ENCODE results near the gene BICD1. TPM values are rescaled to one million over a fixed set of nuclear protein-coding genes. Genes with fewer than 3 reads are reported as not detected.

The BICD1 gene
- total and polyA plus RNA-seq, 2 donors (not counting 3 experiments of a cell fraction or from before 2014, with no cell fraction given) = 12.2 to 51.0 TPM

- H3K79me2 ChIP-seq (ENCODE audit: control insufficient read depth, insufficient read depth, low read length) = no peaks in the 10 kb centered on the region
- DNase-seq (ENCODE audit: low read depth, low spot score) (no peak), FAIRE-seq (no peak)
- ChIA-PET POLR2A (no interaction called here), CTCF (no interaction called here)
- no peak overlapping the region for H3K27ac ChIP-seq (ENCODE audit: insufficient read depth, low read depth, low read length)
- H3K27me3 ChIP-seq (ENCODE audit: control insufficient read depth in 2 of 2, insufficient read depth in 2 of 2, low read length in 2 of 2) = no peaks in the 10 kb centered on the region
- H3K4me3 ChIP-seq (replicated peaks in 1 of 3; ENCODE audit: insufficient read depth in 1 of 3, low read depth in 1 of 3, low read length in 3 of 3) = no peak overlapping the region
- TF ChIP-seq GATA2 (IDR thresholded peaks at IDR 0.05; ENCODE audit: insufficient read depth, insufficient read length, low read depth, low read length) = no peak
- TF ChIP-seq FOS (IDR thresholded peaks at IDR 0.05; ENCODE audit: borderline replicate concordance, insufficient read depth, low read length) = no peak
- no peak for TF ChIP-seq POLR2AphosphoS5 (IDR thresholded peaks at IDR 0.05; ENCODE audit: insufficient read depth, low read depth, low read length)
- TF ChIP-seq POLR2A (IDR thresholded peaks at IDR 0.05; ENCODE audit: low read depth, low read length) = no peak
- H3K9me3 ChIP-seq (replicated peaks; ENCODE audit: control insufficient read depth, insufficient read depth, low read length) = no peaks in the 10 kb centered on the region
- H3K9ac ChIP-seq (replicated peaks; ENCODE audit: extremely low read depth, insufficient read depth, low read length) = no peak overlapping the region
- no peak overlapping the region for H2AFZ ChIP-seq (ENCODE audit: low read depth, low read length)
- H3K9me1 ChIP-seq (replicated peaks; ENCODE audit: control insufficient read depth, extremely low read depth, insufficient read depth, low read length) = no peaks in the 10 kb centered on the region
- no TSS peak for BruUV-seq (replicated peaks)
- intact Hi-C loops (cut with micrococcal nuclease) (no loop called here), dilution Hi-C loops (cut with MboI; ENCODE audit: extremely low pct_ligation_motif_present, low sequenced_read_pairs) (no loop called here)
- no peak overlapping the region for H3K4me2 ChIP-seq (ENCODE audit: insufficient read depth, low read length)
- no peaks in the 10 kb centered on the region for H3K4me1 ChIP-seq (ENCODE audit: control insufficient read depth, extremely low read depth, insufficient read depth, low read length)
- H4K20me1 ChIP-seq (replicated peaks; ENCODE audit: control insufficient read depth, extremely low read depth, insufficient read depth, low read length) = no peaks in the 10 kb centered on the region
- no peaks in the 10 kb centered on the region for H3K36me3 ChIP-seq (ENCODE audit: control insufficient read depth in 2 of 2, extremely low read depth in 1 of 2, insufficient read depth in 2 of 2, low read length in 2 of 2)
Measured at GRCh38 chr12:32087306-32087705, 19.3 kb upstream of the BICD1 start.

GRCh38 chr12:32089156-32089555 lies 17.5 kb upstream of the BICD1 start:
- ChIA-PET POLR2A (no interaction called here), CTCF (interaction anchor here (1.5 kb wide), 1 partner anchor 17 kb away, joined by 5 read pairs; the partner anchor contains the start of gene BICD1)
- no peaks in the 10 kb centered on the region for H3K79me2 ChIP-seq (ENCODE audit: control insufficient read depth, insufficient read depth, low read length)
- H3K36me3 ChIP-seq (ENCODE audit: control insufficient read depth in 2 of 2, extremely low read depth in 1 of 2, insufficient read depth in 2 of 2, low read length in 2 of 2) = no peaks in the 10 kb centered on the region
- no peaks in the 10 kb centered on the region for H3K9me1 ChIP-seq (replicated peaks; ENCODE audit: control insufficient read depth, extremely low read depth, insufficient read depth, low read length)
- BruUV-seq (replicated peaks) = no TSS peak
- FAIRE-seq = no peak
- no peak overlapping the region for H2AFZ ChIP-seq (ENCODE audit: low read depth, low read length)
- H3K9ac ChIP-seq (replicated peaks; ENCODE audit: extremely low read depth, insufficient read depth, low read length) = no peak overlapping the region
- no peak overlapping the region for H3K4me3 ChIP-seq (replicated peaks in 1 of 3; ENCODE audit: insufficient read depth in 1 of 3, low read depth in 1 of 3, low read length in 3 of 3)
- TF ChIP-seq EZH2 (IDR thresholded peaks at IDR 0.05; ENCODE audit: borderline replicate concordance, low read depth, low read length, severe bottlenecking) = no peak
- no peak for TF ChIP-seq MAX (IDR thresholded peaks at IDR 0.05; ENCODE audit: insufficient read depth, insufficient read length)
- no peaks in the 10 kb centered on the region for H3K4me1 ChIP-seq (ENCODE audit: control insufficient read depth, extremely low read depth, insufficient read depth, low read length)
- no peak for DNase-seq (ENCODE audit: low read depth, low spot score)
- dilution Hi-C loops (cut with MboI; ENCODE audit: extremely low pct_ligation_motif_present, low sequenced_read_pairs) = no loop called here
- H3K9me3 ChIP-seq (replicated peaks; ENCODE audit: control insufficient read depth, insufficient read depth, low read length) = no peaks in the 10 kb centered on the region
- peaks cover 0 to 4% of the 10 kb centered on the region in 2 experiments for H3K27me3 ChIP-seq (ENCODE audit: control insufficient read depth in 2 of 2, insufficient read depth in 2 of 2, low read length in 2 of 2)
- H3K27ac ChIP-seq (ENCODE audit: insufficient read depth, low read depth, low read length) = no peak overlapping the region
- intact Hi-C loops (cut with micrococcal nuclease) = no loop called here
- no peaks in the 10 kb centered on the region for H4K20me1 ChIP-seq (replicated peaks; ENCODE audit: control insufficient read depth, extremely low read depth, insufficient read depth, low read length)
- H3K4me2 ChIP-seq (ENCODE audit: insufficient read depth, low read length) = no peak overlapping the region
